Measurements from ENCODE around the gene DPP6. TPM values are rescaled to one million over a fixed set of nuclear protein-coding genes. Genes with fewer than 3 reads are reported as not detected.

The DPP6 gene
- total RNA-seq, 1 experiment from 2014 or later: not detected

- no peak for DNase-seq (ENCODE audit: low read depth, low spot score)
- Histone ChIP-seq H3K9me3 (ENCODE audit: control insufficient read depth, insufficient read depth, low read depth, low read length) (no peaks in the 10 kb centered on the region), H3K4me1 (ENCODE audit: control insufficient read depth, insufficient read depth, low read length) (no peaks in the 10 kb centered on the region; the same call in 1 of the 2 replicates), H3K4me3 (ENCODE audit: low read depth in 2 of 2, low read length in 2 of 2) (no peak overlapping the region), H3K27me3 (ENCODE audit: control insufficient read depth, insufficient read depth, low read length) (no peaks in the 10 kb centered on the region), H3K27ac (ENCODE audit: low read length) (no peak overlapping the region), H3K36me3 (ENCODE audit: control insufficient read depth, insufficient read depth, low read length) (no peaks in the 10 kb centered on the region)
- TF ChIP-seq POLR2AphosphoS5 (IDR thresholded peaks at IDR 0.05; ENCODE audit: low read depth, low read length) (no peak), TCF7L2 (IDR thresholded peaks at IDR 0.05; ENCODE audit: low read depth, low read length) (no peak), REST (IDR thresholded peaks at IDR 0.05; ENCODE audit: insufficient read depth in 1 of 2, low read depth in 2 of 2, low read length in 1 of 2) (no peak), SIN3A (IDR thresholded peaks at IDR 0.05; ENCODE audit: borderline replicate concordance, insufficient read depth, low read depth, low read length) (no peak)
- TF ChIP-seq, protein P1, sequence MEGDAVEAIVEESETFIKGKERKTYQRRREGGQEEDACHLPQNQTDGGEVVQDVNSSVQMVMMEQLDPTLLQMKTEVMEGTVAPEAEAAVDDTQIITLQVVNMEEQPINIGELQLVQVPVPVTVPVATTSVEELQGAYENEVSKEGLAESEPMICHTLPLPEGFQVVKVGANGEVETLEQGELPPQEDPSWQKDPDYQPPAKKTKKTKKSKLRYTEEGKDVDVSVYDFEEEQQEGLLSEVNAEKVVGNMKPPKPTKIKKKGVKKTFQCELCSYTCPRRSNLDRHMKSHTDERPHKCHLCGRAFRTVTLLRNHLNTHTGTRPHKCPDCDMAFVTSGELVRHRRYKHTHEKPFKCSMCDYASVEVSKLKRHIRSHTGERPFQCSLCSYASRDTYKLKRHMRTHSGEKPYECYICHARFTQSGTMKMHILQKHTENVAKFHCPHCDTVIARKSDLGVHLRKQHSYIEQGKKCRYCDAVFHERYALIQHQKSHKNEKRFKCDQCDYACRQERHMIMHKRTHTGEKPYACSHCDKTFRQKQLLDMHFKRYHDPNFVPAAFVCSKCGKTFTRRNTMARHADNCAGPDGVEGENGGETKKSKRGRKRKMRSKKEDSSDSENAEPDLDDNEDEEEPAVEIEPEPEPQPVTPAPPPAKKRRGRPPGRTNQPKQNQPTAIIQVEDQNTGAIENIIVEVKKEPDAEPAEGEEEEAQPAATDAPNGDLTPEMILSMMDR (IDR thresholded peaks at IDR 0.05): no peak
- BruUV-seq (replicated peaks): no TSS peak
- ChIA-PET CTCF (no interaction called here), POLR2A (no interaction called here)
- intact Hi-C loops (cut with micrococcal nuclease; ENCODE audit: unreplicated experiment): no loop called here
- ATAC-seq: no peak
- in situ Hi-C loops (cut with HindIII; ENCODE audit: low pct_unique_long_range_greater_than_20kb, low sequenced_read_pairs): no loop called here
Observed at GRCh38 chr7:154910125-154910524, 857.9 kb downstream of the DPP6 start.

DNA sequence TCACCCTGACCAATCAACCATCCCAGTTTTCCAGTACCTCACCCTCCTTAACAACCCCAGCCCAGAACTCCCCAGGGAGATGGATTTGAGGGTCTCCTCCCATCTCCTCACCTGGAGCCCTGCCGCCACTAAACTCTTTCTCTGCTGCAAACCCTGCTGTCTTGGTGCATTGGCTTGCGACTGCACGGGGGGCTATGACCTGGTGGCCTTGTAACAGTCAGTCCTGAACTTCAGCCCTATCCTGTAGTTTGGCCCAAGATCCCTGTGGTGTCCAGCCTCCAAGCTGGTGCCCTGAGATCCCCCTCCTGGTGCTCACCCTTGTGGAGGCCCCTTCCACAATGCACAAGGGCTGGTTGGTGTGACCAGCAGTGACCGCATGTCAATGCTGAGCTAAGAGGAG is 858.8 kb downstream of the DPP6 start:
- ATAC-seq (no peak), DNase-seq (ENCODE audit: low read depth, low spot score) (no peak)
- Histone ChIP-seq H3K36me3 (ENCODE audit: control insufficient read depth, insufficient read depth, low read length) (no peaks in the 10 kb centered on the region), H3K27me3 (ENCODE audit: control insufficient read depth, insufficient read depth, low read length) (no peaks in the 10 kb centered on the region), H3K4me3 (ENCODE audit: low read depth in 2 of 2, low read length in 2 of 2) (no peak overlapping the region), H3K4me1 (ENCODE audit: control insufficient read depth, insufficient read depth, low read length) (no peaks in the 10 kb centered on the region; the same call in 1 of the 2 replicates), H3K27ac (ENCODE audit: low read length) (no peak overlapping the region), H3K9me3 (ENCODE audit: control insufficient read depth, insufficient read depth, low read depth, low read length) (no peaks in the 10 kb centered on the region)
- no TSS peak for BruUV-seq (replicated peaks)
- in situ Hi-C loops (cut with HindIII; ENCODE audit: low pct_unique_long_range_greater_than_20kb, low sequenced_read_pairs): no loop called here
- POLR2A ChIA-PET: no interaction called here
- CTCF ChIA-PET: no interaction called here
- TF ChIP-seq SIN3A (IDR thresholded peaks at IDR 0.05; ENCODE audit: borderline replicate concordance, insufficient read depth, low read depth, low read length): no peak
- TF ChIP-seq POLR2AphosphoS5 (IDR thresholded peaks at IDR 0.05; ENCODE audit: low read depth, low read length): no peak
- no peak for TF ChIP-seq REST (IDR thresholded peaks at IDR 0.05; ENCODE audit: insufficient read depth in 1 of 2, low read depth in 2 of 2, low read length in 1 of 2)
- TF ChIP-seq TCF7L2 (IDR thresholded peaks at IDR 0.05; ENCODE audit: low read depth, low read length): no peak
- TF ChIP-seq, protein P1 (IDR thresholded peaks at IDR 0.05): no peak
- intact Hi-C loops (cut with micrococcal nuclease; ENCODE audit: unreplicated experiment): no loop called here

Data from Panc1 (cell line).